Measurements from ENCODE around the gene TBC1D5. TPM values are rescaled to one million over a fixed set of nuclear protein-coding genes. Genes with fewer than 3 reads are reported as not detected.

The TBC1D5 gene
- total and polyA plus RNA-seq, 2 of the 8 experiments (the other 6 are each of a cell fraction or from before 2014, with no cell fraction given), result 11.0 to 22.9 TPM

DNA sequence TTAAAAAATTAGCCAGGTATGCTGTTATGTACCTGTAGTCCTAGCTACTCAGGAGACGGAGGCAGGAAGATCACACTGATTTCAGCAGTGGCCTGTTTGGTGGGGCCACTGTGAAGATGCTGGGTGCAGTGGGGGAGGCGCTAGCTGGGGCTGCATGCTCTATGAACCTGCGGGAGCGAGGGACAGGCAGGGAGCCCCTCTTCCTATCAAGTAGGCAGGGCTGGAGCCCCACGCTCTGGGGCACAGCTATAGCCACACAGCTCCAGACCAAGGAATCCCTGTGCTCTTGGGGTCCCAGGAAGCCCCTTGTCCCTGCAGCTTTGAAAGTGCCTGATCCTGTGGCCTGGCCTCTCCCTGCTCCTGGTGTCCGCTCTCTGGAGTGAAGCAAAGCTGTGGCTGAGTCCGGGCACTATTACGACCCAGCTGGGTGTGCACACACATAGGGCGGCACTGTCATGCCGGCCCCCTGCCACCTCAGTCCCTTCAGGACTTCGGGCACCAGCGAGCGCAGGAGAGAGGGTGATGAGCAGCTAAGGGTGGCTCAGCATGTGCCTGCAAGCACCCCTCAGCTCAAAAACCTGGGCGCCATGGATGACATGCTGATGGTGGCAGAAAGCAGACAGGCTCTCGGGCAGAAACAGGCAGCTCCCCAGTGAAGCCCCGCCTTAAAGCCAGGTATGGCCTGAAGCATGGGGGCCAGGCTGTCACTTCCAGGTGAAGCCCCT lies 262.6 kb downstream of the TBC1D5 start:
- Histone ChIP-seq H3K79me2 (ENCODE audit: control insufficient read depth in 1 of 2, insufficient read depth in 2 of 2, low read length in 2 of 2) (no peaks in the 10 kb centered on the region), H2BK12ac (ENCODE audit: low read depth, low read length) (no peak overlapping the region), H3K18ac (ENCODE audit: extremely low read depth, low read length) (no peak overlapping the region), H3K4ac (replicated peaks; ENCODE audit: insufficient read length, low read depth, low read length) (no peak overlapping the region), H3K9ac (replicated peaks in 1 of 4; ENCODE audit: extremely low read depth in 1 of 4, low read depth in 3 of 4, low read length in 3 of 4) (no peak overlapping the region), H3K4me2 (ENCODE audit: insufficient read depth in 1 of 2, low read depth in 2 of 2, low read length in 2 of 2) (no peak overlapping the region), H3K27me3 (replicated peaks in 1 of 4; ENCODE audit: control insufficient read depth in 3 of 4, extremely low read depth in 1 of 4, insufficient read depth in 3 of 4, low read length in 3 of 4) (no peaks in the 10 kb centered on the region), H2AK5ac (ENCODE audit: low read depth, low read length) (no peak overlapping the region), H4K8ac (ENCODE audit: extremely low read depth, insufficient read depth, low read length) (no peak overlapping the region), H2BK15ac (ENCODE audit: low read length) (no peak overlapping the region), H3K56ac (replicated peaks; ENCODE audit: insufficient read length, low read depth, low read length) (no peak overlapping the region), H2BK120ac (replicated peaks; ENCODE audit: low read depth, low read length) (no peak overlapping the region), H3K4me3 (ENCODE audit: extremely low read depth in 1 of 4, insufficient read depth in 2 of 4, low read depth in 3 of 4, low read length in 4 of 4) (no peak overlapping the region), H2BK5ac (ENCODE audit: low read depth, low read length) (no peak overlapping the region), H3K14ac (ENCODE audit: insufficient read length) (no peak overlapping the region), H3K23ac (ENCODE audit: insufficient read length) (no peak overlapping the region), H3K23me2 (ENCODE audit: low read depth, low read length) (no peaks in the 10 kb centered on the region), H4K20me1 (replicated peaks in 1 of 2; ENCODE audit: control insufficient read depth in 1 of 2, insufficient read depth in 2 of 2, low read length in 2 of 2) (no peaks in the 10 kb centered on the region), H4K5ac (ENCODE audit: insufficient read length, low read depth, low read length) (no peak overlapping the region), H4K91ac (replicated peaks; ENCODE audit: insufficient read length, low read length) (no peak overlapping the region), H3K27ac (ENCODE audit: low read depth, low read length) (no peak overlapping the region), H3K4me1 (replicated peaks in 1 of 4; ENCODE audit: control insufficient read depth in 3 of 4, insufficient read depth in 4 of 4, low read length in 3 of 4) (0 out of 7 replicates have a peak, but pooled peaks cover 0 to 2% (median 0%) of the 10 kb centered on the region in 4 experiments), H3K9me3 (ENCODE audit: insufficient read depth in 2 of 2, low read depth in 1 of 2, low read length in 1 of 2) (no peaks in the 10 kb centered on the region), H2AFZ (ENCODE audit: low read length) (no peak overlapping the region), H3K36me3 (ENCODE audit: control insufficient read depth in 2 of 4, insufficient read depth in 4 of 4, low read length in 3 of 4) (no peaks in the 10 kb centered on the region), H2BK20ac (ENCODE audit: low read length) (no peak overlapping the region), H3K79me1 (ENCODE audit: low read depth, low read length) (no peaks in the 10 kb centered on the region)
- ChIA-PET POLR2A (ENCODE audit: partially characterized antibody) (interaction anchor here (0.9 to 2.2 kb wide), 2 partner anchors 10 to 11 kb away, joined by 3 to 5 read pairs; no protein-coding TSS in a partner anchor), CTCF (ENCODE audit: partially characterized antibody) (interaction anchor here (1.0 to 2.2 kb wide), 4 partner anchors 10 to 361 kb away, joined by 3 to 9 read pairs (median 4); no protein-coding TSS in a partner anchor)
- no peak for FAIRE-seq
- DNase-seq (ENCODE audit: low read depth in 1 of 2, low spot score in 2 of 2), result no peak
- 90% methylated on average over 16 of the region's 16 CpGs; no CpG with 5 or more reads in 1 of the 2 experiments for WGBS, 2 experiments (ENCODE audit: extremely low coverage in 1 of 2, insufficient coverage in 1 of 2, insufficient read length in 1 of 2, insufficient replicate concordance in 2 of 2, low coverage in 1 of 2, low lambda C conversion rate in 2 of 2, missing lambda C conversion rate in 1 of 2)
- TF ChIP-seq ZNF274 (IDR thresholded peaks at IDR 0.05; ENCODE audit: borderline replicate concordance, extremely low read depth, low read length), result no peak
- no peak for TF ChIP-seq SIX5 (IDR thresholded peaks at IDR 0.05; ENCODE audit: low read depth, low read length)
- TF ChIP-seq, protein P1, sequence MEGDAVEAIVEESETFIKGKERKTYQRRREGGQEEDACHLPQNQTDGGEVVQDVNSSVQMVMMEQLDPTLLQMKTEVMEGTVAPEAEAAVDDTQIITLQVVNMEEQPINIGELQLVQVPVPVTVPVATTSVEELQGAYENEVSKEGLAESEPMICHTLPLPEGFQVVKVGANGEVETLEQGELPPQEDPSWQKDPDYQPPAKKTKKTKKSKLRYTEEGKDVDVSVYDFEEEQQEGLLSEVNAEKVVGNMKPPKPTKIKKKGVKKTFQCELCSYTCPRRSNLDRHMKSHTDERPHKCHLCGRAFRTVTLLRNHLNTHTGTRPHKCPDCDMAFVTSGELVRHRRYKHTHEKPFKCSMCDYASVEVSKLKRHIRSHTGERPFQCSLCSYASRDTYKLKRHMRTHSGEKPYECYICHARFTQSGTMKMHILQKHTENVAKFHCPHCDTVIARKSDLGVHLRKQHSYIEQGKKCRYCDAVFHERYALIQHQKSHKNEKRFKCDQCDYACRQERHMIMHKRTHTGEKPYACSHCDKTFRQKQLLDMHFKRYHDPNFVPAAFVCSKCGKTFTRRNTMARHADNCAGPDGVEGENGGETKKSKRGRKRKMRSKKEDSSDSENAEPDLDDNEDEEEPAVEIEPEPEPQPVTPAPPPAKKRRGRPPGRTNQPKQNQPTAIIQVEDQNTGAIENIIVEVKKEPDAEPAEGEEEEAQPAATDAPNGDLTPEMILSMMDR (IDR thresholded peaks at IDR 0.05; ENCODE audit: control extremely low read depth in 1 of 3, insufficient read depth in 1 of 3, low read depth in 1 of 3, low read length in 3 of 3), result no peak
- TF ChIP-seq, protein P2, sequence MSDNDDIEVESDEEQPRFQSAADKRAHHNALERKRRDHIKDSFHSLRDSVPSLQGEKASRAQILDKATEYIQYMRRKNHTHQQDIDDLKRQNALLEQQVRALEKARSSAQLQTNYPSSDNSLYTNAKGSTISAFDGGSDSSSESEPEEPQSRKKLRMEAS (IDR thresholded peaks at IDR 0.05), result no peak
- no peak for TF ChIP-seq HDAC2 (IDR thresholded peaks at IDR 0.05; ENCODE audit: borderline replicate concordance in 1 of 2, low read depth in 2 of 2, low read length in 2 of 2)
- TF ChIP-seq, protein P3, sequence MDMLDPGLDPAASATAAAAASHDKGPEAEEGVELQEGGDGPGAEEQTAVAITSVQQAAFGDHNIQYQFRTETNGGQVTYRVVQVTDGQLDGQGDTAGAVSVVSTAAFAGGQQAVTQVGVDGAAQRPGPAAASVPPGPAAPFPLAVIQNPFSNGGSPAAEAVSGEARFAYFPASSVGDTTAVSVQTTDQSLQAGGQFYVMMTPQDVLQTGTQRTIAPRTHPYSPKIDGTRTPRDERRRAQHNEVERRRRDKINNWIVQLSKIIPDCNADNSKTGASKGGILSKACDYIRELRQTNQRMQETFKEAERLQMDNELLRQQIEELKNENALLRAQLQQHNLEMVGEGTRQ (IDR thresholded peaks at IDR 0.05; ENCODE audit: low read length), result no peak
- no peak for TF ChIP-seq SRF (IDR thresholded peaks at IDR 0.05; ENCODE audit: low read depth, low read length)
- TF ChIP-seq SP1 (IDR thresholded peaks at IDR 0.05; ENCODE audit: low read depth, low read length), result no peak
